OCI-LY1 (cell line): ENCODE results near the gene GRIN2A.

ENCODE experiments used
- H2AFZ ChIP-seq: fragments of 200-600 bp; sonication (generic), shearing (Covaris generic); 2 replicates; pipeline ENCODE4 v1.6.0; 2014; ENCODE audit warnings: antibody characterized with exemption, mild to moderate bottlenecking, low read length
- H3F3A ChIP-seq: fragments of 200-600 bp; sonication (generic), shearing (Covaris generic); 2 replicates; pipeline ENCODE4 v1.6.0; 2014; ENCODE audit warnings: mild to moderate bottlenecking, antibody characterized with exemption, low read length, moderate library complexity; ENCODE audit not compliant: insufficient read depth
- H3K27ac ChIP-seq: fragments of 200-600 bp; sonication (generic); 2 replicates; pipeline ENCODE4 v1.5.1; 2014; ENCODE audit warnings: low read length, mixed run types, mild to moderate bottlenecking, low read depth; ENCODE audit not compliant: poor library complexity, severe bottlenecking
- H3K27me3 ChIP-seq: fragments of 200-600 bp; sonication (generic); 2 replicates; pipeline ENCODE4 v1.6.0; 2014; ENCODE audit warnings: antibody characterized with exemption, mild to moderate bottlenecking, low read length, moderate library complexity; ENCODE audit not compliant: insufficient read depth
- H3K36me3 ChIP-seq: fragments of 200-600 bp; sonication (generic); 2 replicates; pipeline ENCODE4 v1.6.1; 2014; ENCODE audit warnings: mild to moderate bottlenecking, antibody characterized with exemption, low read length, moderate library complexity, mixed read lengths; ENCODE audit not compliant: insufficient read depth
- H3K4me1 ChIP-seq: fragments of 200-600 bp; sonication (generic); 2 replicates; pipeline ENCODE4 v1.5.1; 2014; ENCODE audit warnings: mild to moderate bottlenecking, low read length, moderate library complexity; ENCODE audit not compliant: insufficient read depth, severe bottlenecking
- H3K4me2 ChIP-seq: fragments of 200-600 bp; sonication (generic), shearing (Covaris generic); 2 replicates; pipeline ENCODE4 v1.6.1; 2014; ENCODE audit warnings: low read length
- H3K4me3 ChIP-seq: fragments of 200-600 bp; sonication (generic); 2 replicates; pipeline ENCODE4 v1.5.1; 2014; ENCODE audit warnings: low read length, low read depth, mild to moderate bottlenecking, mixed read lengths; ENCODE audit not compliant: poor library complexity, severe bottlenecking
- H3K79me2 ChIP-seq: fragments of 200-600 bp; shearing (Covaris generic); 2 replicates; pipeline ENCODE4 v1.6.1; 2016; ENCODE audit warnings: mixed run types, low read length, mixed read lengths; ENCODE audit not compliant: insufficient read depth
- H3K9ac ChIP-seq: fragments of 200-600 bp; sonication (generic), shearing (Covaris generic); 2 replicates; pipeline ENCODE4 v1.6.1; 2014; ENCODE audit warnings: mild to moderate bottlenecking, low read length, mixed read lengths
- H3K9me2 ChIP-seq: fragments of 200-600 bp; sonication (generic), shearing (Covaris generic); 2 replicates; pipeline ENCODE4 v1.6.1; 2014; ENCODE audit warnings: low read depth, mild to moderate bottlenecking, low read length, mixed read lengths
- H3K9me3 ChIP-seq: fragments of 200-600 bp; shearing (Covaris generic); 2 replicates; pipeline ENCODE4 v1.6.1; 2014; ENCODE audit warnings: low read length, mixed read lengths
- H4K20me1 ChIP-seq: fragments of 200-600 bp; sonication (generic), shearing (Covaris generic); 2 replicates; pipeline ENCODE4 v1.6.0; 2016; ENCODE audit warnings: mild to moderate bottlenecking, low read length; ENCODE audit not compliant: insufficient read depth
- EZH2 ChIP-seq: fragments of 200-600 bp; sonication (generic), shearing (Covaris generic); IDR thresholded peaks from 2 replicates; pipeline ENCODE4 v1.8.0; 2017; ENCODE audit warnings: borderline replicate concordance, mixed run types, mild to moderate bottlenecking, antibody characterized with exemption, low read length, moderate library complexity, mixed read lengths
- TF ChIP-seq, protein P1 (sequence below): fragments of 200-600 bp; sonication (generic), shearing (Covaris generic); IDR thresholded peaks from 2 replicates; pipeline ENCODE4 v1.5.1; 2017; ENCODE audit warnings: mild to moderate bottlenecking, antibody characterized with exemption, low read length, moderate library complexity, mixed read lengths

The GRIN2A gene

DNA sequence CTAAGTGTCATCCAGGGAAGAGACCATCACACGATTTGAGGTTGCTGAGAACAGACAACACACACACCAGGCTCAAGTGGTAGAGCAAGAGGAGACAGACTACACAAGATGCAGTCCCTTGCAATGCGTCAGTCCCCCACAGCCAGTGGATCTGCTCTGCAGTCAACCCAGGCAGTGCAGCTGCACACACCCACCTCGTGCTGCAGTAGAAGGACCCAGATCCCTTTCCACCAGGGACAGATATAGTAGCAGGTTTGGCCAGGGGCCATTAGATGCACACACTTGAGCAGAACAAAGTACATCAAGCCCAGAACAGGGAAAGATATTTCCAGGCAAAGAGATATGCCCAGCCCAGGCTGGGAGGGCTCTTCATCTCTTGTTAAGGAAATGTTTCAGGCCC is 112.9 kb downstream of the GRIN2A start:
- Histone ChIP-seq H3K9me3 (no peaks in the 10 kb centered on the region), H3K36me3 (no peaks in the 10 kb centered on the region), H4K20me1 (no peaks in the 10 kb centered on the region), H3K27me3 (no peaks in the 10 kb centered on the region), H3K4me3 (no peak overlapping the region), H3K4me1 (no peaks in the 10 kb centered on the region), H3K9me2 (no peaks in the 10 kb centered on the region), H3K9ac (no peak overlapping the region), H3F3A (no peaks in the 10 kb centered on the region), H2AFZ (no peak overlapping the region), H3K79me2 (no peaks in the 10 kb centered on the region), H3K4me2 (no peak overlapping the region), H3K27ac (no peak overlapping the region)
- TF ChIP-seq, protein P1, sequence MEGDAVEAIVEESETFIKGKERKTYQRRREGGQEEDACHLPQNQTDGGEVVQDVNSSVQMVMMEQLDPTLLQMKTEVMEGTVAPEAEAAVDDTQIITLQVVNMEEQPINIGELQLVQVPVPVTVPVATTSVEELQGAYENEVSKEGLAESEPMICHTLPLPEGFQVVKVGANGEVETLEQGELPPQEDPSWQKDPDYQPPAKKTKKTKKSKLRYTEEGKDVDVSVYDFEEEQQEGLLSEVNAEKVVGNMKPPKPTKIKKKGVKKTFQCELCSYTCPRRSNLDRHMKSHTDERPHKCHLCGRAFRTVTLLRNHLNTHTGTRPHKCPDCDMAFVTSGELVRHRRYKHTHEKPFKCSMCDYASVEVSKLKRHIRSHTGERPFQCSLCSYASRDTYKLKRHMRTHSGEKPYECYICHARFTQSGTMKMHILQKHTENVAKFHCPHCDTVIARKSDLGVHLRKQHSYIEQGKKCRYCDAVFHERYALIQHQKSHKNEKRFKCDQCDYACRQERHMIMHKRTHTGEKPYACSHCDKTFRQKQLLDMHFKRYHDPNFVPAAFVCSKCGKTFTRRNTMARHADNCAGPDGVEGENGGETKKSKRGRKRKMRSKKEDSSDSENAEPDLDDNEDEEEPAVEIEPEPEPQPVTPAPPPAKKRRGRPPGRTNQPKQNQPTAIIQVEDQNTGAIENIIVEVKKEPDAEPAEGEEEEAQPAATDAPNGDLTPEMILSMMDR: no peak
- no peak for TF ChIP-seq EZH2

DNA sequence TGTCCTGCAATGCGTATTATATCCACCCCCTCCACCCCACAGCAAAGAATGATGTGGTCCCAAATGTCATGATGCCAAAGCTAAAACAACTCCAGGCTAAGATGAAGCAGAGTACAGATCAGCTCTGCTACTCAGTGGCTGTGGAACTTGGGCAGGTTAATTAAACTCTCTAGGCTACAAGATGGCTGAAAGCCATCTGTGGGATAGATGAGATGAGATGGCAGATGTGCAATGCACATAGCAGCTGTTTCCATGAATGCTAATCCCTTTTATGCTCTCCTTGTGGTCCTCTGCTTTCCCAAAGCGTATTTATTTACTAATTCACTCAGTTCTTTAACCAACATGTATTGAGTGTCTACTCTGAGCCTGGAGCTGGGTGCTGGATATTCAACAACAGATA is 114.4 kb downstream of the GRIN2A start:
- no peaks in the 10 kb centered on the region for H4K20me1 ChIP-seq
- H3K36me3 ChIP-seq: no peaks in the 10 kb centered on the region
- no peaks in the 10 kb centered on the region for H3K27me3 ChIP-seq
- H3K9me3 ChIP-seq: no peaks in the 10 kb centered on the region
- no peak overlapping the region for H3K4me2 ChIP-seq
- no peaks in the 10 kb centered on the region for H3K4me1 ChIP-seq
- H3F3A ChIP-seq: no peaks in the 10 kb centered on the region
- TF ChIP-seq, protein P1: no peak
- TF ChIP-seq EZH2: no peak
- H3K79me2 ChIP-seq: no peaks in the 10 kb centered on the region
- H2AFZ ChIP-seq: no peak overlapping the region
- H3K9me2 ChIP-seq: no peaks in the 10 kb centered on the region
- H3K27ac ChIP-seq: no peak overlapping the region
- H3K4me3 ChIP-seq: no peak overlapping the region
- H3K9ac ChIP-seq: no peak overlapping the region

DNA sequence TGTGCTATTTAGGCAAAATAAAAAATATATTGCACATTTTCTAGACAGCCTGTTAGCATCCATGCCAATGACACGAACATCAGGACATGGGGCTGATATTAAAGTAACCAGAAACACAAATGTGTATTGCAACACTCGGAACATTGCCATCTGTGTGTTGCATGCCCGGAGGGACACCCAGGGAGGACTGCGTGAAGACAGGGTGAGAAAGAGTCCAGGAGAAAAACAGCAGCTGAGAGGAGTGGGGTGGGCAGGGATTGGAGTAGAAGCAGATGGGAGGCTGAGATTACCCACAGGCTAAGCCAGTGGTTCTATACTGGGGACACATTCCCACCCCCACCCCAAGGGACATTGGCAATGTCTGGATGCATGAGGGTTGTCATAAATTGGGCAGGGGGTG is 114.8 kb downstream of the GRIN2A start:
- no peaks in the 10 kb centered on the region for H3K36me3 ChIP-seq
- H3K9ac ChIP-seq: no peak overlapping the region
- H3K4me2 ChIP-seq: no peak overlapping the region
- no peaks in the 10 kb centered on the region for H3K4me1 ChIP-seq
- no peak overlapping the region for H2AFZ ChIP-seq
- H3F3A ChIP-seq: no peaks in the 10 kb centered on the region
- H3K79me2 ChIP-seq: no peaks in the 10 kb centered on the region
- no peaks in the 10 kb centered on the region for H3K9me2 ChIP-seq
- H3K4me3 ChIP-seq: no peak overlapping the region
- H3K27ac ChIP-seq: no peak overlapping the region
- H3K27me3 ChIP-seq: no peaks in the 10 kb centered on the region
- TF ChIP-seq, protein P1: no peak
- no peak for TF ChIP-seq EZH2
- H4K20me1 ChIP-seq: no peaks in the 10 kb centered on the region
- H3K9me3 ChIP-seq: no peaks in the 10 kb centered on the region
